Suppressor macrophage treated with lipopolysaccharide for 4 hours (primary cell): Measurements from ENCODE around the gene SLC1A2.

Experiments used
- DNase-seq: peaks from one replicate; pipeline ENCODE4 v3.0.0-alpha.2; 2020

Gene SLC1A2

GRCh38 chr11:35419184-35419829 is at the start of gene SLC1A2:
Gene SLC1A2, minus strand, starts transcription at chr11:35419558. Its CDS starts 592 bp downstream, at chr11:35418966.
- DNase-seq, result no peak

GRCh38 chr11:35466058-35466457 is 46.7 kb upstream of the SLC1A2 start:
- no peak for DNase-seq

GRCh38 chr11:35464308-35464707 is 45.0 kb upstream of the SLC1A2 start:
- DNase-seq, result no peak

GRCh38 chr11:35463331-35463751 is 44.0 kb upstream of the SLC1A2 start:
- DNase-seq, result no peak

GRCh38 chr11:35461917-35462538 is 42.7 kb upstream of the SLC1A2 start:
- no peak for DNase-seq

GRCh38 chr11:35459489-35459888 is 40.1 kb upstream of the SLC1A2 start:
- DNase-seq, result no peak

- no peak for DNase-seq
Observed at GRCh38 chr11:35458846-35459245, 39.5 kb upstream of the SLC1A2 start.

GRCh38 chr11:35454362-35454761 is 35.0 kb upstream of the SLC1A2 start:
- DNase-seq, result no peak

- DNase-seq, result no peak
Observed at GRCh38 chr11:35436581-35437250, 17.4 kb upstream of the SLC1A2 start.

DNA sequence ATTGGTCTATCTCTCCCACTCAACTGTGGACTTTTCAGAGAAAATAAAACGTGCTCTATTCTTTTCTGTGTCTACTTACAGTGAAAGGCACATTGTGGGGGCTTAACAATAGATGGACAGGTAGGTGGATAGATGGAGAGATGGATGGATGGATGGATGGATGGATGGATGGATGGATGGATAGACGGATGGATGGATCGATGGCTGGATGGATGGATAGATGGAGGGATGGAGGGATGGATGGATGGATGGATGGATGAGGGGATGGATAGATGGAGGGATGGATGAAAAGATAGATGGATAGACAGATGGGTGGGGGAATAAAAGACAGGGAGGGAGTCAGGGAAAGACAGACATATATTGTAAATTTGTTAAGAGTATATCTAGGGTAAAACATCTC is 14.2 kb upstream of the SLC1A2 start:
- no peak for DNase-seq

DNA sequence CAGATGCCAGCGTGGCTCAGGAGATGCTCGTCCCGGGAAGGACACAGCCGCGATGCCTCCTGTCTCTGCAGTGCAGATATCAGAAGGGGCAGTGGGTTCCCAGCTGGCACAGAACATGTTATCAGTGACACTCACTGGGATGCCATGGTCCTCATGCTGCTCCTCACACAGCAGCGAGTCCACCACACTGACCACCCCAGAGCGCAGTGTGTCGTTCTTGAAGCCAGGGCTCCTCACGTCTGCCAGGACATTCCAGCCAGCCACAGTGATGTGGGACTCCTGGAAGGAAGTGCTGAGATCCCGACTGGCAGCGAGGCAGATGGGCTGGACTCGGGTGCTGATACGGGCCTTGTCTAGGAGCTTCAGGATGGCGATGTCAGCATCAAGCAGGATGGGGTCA is 13.1 kb upstream of the SLC1A2 start:
- no peak for DNase-seq

- no peak for DNase-seq
Observed at GRCh38 chr11:35427071-35427470, 7.7 kb upstream of the SLC1A2 start.

GRCh38 chr11:35426351-35426750 is 7.0 kb upstream of the SLC1A2 start:
- DNase-seq, result no peak

DNA sequence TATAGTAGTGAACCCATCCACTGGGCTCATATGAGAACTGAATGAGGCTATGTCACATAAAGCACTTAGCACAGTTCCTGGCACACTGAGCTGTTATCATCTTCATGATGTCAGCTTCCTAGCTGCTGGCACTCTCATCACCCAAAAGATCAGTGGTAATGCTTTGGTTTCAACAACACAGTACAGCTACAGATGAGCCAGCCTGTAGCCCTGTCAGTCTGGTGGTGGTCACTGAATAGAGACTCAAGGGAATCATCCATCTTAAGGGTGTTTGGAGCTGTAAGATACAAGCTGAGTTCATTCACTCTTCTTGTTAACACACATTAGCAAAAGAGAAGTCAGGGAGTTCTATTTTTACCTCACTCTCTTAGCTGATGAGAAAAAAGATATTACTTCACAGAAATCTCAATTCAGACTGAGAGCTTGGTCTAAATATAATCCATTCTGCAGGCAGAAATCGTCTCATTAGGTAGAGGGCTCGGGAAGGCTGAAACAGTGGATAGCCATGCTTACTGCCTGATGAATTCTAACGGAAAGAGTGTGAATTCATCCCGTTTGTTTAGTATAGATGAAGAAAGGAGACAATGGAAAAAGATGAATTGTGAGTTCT is 6.3 kb upstream of the SLC1A2 start:
- DNase-seq, result no peak

- no peak for DNase-seq
Observed at GRCh38 chr11:35424157-35424940, 5.0 kb upstream of the SLC1A2 start.

GRCh38 chr11:35420371-35420770 is 1.0 kb upstream of the SLC1A2 start:
- DNase-seq, result no peak

DNA sequence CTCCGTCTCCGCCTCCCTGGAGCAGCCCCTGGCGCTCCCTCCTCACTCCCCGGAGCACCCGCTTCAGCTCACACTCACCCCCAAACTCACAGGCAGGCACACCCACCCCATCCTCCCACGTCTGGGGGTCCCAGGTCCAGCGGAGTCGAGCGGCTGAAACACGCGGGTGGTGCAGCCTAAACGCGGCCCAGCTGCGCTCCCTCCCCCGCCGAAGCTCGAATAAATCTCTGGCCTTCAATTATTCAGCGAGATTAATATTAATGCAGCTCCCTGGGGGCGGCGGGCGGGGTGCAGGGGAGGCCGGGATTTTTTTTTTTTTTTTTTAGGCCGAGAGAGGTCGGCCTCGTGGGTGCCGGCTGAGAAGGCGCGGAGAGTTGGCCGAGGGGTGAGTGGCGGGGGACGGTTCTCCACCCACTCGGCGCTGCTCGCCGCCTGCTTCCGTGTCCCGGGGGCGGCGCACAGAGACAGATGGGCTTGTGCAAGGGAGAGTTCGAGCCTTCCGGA is 524 bp upstream of the SLC1A2 start:
- DNase-seq, result no peak

GRCh38 chr11:35418282-35419183 is 825 bp downstream of the SLC1A2 start:
- DNase-seq, result no peak

GRCh38 chr11:35415487-35415886 is 3.9 kb downstream of the SLC1A2 start:
- no peak for DNase-seq

DNA sequence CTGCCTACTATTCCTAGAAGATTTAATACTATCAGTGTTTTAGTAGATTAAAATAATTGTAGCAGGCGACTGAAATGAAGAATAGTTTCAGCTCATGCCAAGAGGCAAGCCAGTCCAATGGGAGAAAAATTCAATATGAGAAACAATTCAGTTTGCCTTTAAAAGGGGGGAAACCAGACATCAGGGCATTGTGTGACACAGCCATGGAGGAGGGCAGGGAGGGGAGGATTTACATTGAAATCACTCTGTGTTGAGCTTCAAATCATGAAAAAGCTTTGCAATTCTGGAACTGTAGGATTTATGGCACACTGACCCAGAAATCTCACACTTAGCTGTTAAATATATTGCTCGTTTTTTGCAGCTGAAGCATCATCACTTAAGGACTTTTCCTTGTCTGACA is 4.6 kb downstream of the SLC1A2 start:
- no peak for DNase-seq

DNA sequence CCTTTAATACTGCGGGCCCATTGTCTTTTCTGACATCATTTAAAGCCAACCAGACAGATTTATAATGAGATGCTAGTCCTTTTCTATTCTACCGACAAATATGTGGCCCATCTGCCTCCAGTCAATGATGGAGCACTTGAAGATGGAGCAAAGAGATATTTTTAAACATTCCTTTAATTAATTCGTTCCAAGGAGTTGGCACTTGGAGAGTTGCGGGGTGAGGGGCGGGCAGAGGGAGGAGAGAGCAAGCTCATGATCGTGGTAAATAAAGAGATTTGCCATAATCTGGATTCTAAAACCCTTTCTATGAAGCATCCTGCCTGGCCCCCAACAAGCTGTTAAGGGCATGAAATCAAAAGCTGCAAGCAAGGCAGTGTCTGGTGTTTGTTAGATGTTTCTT is 5.0 kb downstream of the SLC1A2 start:
- no peak for DNase-seq

DNA sequence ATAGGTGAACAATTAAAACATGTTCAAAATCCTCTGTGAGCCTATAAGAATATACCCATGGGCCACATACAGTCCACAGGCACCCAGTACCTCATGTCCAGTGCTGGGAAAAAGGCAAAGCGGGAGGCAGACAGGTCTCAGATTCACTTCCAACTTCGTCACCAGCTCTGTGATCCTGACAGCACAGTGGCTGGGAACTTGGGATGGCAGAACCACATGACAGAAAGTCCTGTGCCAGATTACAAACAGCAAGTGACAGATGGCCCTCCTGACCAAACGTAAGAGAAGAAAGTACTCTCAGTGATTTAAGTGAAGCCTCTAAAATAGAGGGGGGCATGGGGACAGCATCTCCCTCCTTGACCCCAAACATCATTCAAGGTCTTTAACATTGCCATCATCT is 5.8 kb downstream of the SLC1A2 start:
- DNase-seq, result no peak
